Stimulated activated memory B cell treated with anti-CD40 and anti-IgM and Interleukin-4, amounts not matched to agents 10 μg/mL and 1 μg/mL and 100 μg/mL, for 72 hours (primary cell): Measurements from ENCODE around the gene EYS.
"Not testable (repeated sequence)": the region's sequence is repeated elsewhere in the genome, so short reads cannot be mapped to it uniquely, and the experiment has no call there.

Experiments
- ATAC-seq: fragments of 150-1000 bp; cut with Tn5 transposase; 2 replicates; pipeline ENCODE4 v1.10.0; 2021
- H3K27ac Mint-ChIP-seq: one replicate; pipeline ENCODE4 v1.8.0; 2022; ENCODE audit warnings: mild to moderate bottlenecking, mixed read lengths
- H3K27me3 Mint-ChIP-seq: one replicate; pipeline ENCODE4 v1.8.0; 2022; ENCODE audit warnings: mixed read lengths
- H3K36me3 Mint-ChIP-seq: one replicate; pipeline ENCODE4 v1.8.0; 2022; ENCODE audit warnings: mixed read lengths
- H3K4me1 Mint-ChIP-seq: one replicate; pipeline ENCODE4 v1.8.0; 2022; ENCODE audit warnings: mixed read lengths
- H3K4me3 Mint-ChIP-seq: one replicate; pipeline ENCODE4 v1.8.0; 2022; ENCODE audit warnings: mild to moderate bottlenecking, moderate library complexity, mixed read lengths
- H3K9me3 Mint-ChIP-seq: one replicate; pipeline ENCODE4 v1.8.0; 2022; ENCODE audit warnings: mixed read lengths

EYS gene

DNA sequence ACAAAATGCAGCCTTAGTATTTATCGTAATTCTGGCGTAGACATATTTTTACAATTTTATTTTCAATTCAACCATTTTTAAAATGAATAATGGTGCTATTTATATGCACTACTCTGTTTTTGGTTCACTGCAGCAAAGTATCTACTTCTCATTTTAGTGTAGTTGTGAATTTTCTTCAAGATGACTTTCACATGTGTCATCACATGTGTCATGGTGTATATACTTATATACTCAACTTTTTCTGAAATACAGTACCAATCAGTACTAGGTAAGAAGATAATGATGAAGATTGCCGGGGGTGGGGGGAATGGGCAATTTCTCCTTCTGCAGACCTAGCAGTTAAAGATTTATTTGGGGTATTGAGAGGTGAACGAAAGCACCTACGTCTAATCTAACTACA, 1436.9 kb downstream of the EYS start:
- Mint-ChIP-seq H3K36me3 (no peaks in the 10 kb centered on the region), H3K4me3 (no peak overlapping the region), H3K4me1 (no peaks in the 10 kb centered on the region), H3K27ac (no peak overlapping the region), H3K27me3 (no peaks in the 10 kb centered on the region), H3K9me3 (peaks cover 3% of the 10 kb centered on the region)
- ATAC-seq, result no peak

DNA sequence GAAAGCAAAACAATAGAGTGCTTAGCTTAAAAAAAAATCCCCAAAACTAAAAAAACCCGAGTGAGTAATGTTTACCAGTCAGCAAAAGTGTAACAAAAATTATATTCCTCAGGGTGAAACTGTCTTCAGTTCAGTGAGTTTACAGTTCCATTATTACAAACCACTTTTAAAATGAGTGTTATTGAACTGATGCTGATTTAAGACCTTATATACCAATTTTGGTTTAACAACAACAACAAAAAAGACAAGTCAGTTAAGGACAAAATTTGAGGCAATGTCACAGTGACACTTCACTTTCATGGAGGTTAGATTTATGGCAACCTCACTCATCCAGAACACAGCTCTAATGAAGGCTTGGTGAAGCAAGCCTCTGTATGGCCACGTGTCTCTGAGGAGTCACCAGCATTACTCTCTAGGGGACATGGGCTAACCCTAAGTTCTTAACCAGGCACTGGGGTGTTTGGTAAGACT, 1440.6 kb downstream of the EYS start:
- H3K27me3 Mint-ChIP-seq, result no peaks in the 10 kb centered on the region

GRCh38 chr6:64263778-64264177, 1443.2 kb downstream of the EYS start:
- H3K27me3 Mint-ChIP-seq, result no peaks in the 10 kb centered on the region

More for the DNA sequence above, 1440.6 kb downstream of the EYS start:
- H3K4me3 Mint-ChIP-seq, result no peak overlapping the region
- peaks cover 3% of the 10 kb centered on the region for H3K9me3 Mint-ChIP-seq
- no peak for ATAC-seq
- no peaks in the 10 kb centered on the region for H3K4me1 Mint-ChIP-seq
- no peaks in the 10 kb centered on the region for H3K36me3 Mint-ChIP-seq
- H3K27ac Mint-ChIP-seq, result no peak overlapping the region

GRCh38 chr6:64259372-64259771, 1447.7 kb downstream of the EYS start:
- Mint-ChIP-seq H3K27ac (no peak overlapping the region), H3K4me3 (no peak overlapping the region), H3K4me1 (no peaks in the 10 kb centered on the region), H3K27me3 (no peaks in the 10 kb centered on the region), H3K36me3 (no peaks in the 10 kb centered on the region), H3K9me3 (peaks cover 2% of the 10 kb centered on the region)
- ATAC-seq, result no peak

More at GRCh38 chr6:64263778-64264177, 1443.2 kb downstream of the EYS start:
- ATAC-seq, result no peak
- no peaks in the 10 kb centered on the region for H3K36me3 Mint-ChIP-seq
- H3K27ac Mint-ChIP-seq, result no peak overlapping the region
- H3K9me3 Mint-ChIP-seq, result peaks cover 3% of the 10 kb centered on the region
- no peak overlapping the region for H3K4me3 Mint-ChIP-seq
- H3K4me1 Mint-ChIP-seq, result no peaks in the 10 kb centered on the region

DNA sequence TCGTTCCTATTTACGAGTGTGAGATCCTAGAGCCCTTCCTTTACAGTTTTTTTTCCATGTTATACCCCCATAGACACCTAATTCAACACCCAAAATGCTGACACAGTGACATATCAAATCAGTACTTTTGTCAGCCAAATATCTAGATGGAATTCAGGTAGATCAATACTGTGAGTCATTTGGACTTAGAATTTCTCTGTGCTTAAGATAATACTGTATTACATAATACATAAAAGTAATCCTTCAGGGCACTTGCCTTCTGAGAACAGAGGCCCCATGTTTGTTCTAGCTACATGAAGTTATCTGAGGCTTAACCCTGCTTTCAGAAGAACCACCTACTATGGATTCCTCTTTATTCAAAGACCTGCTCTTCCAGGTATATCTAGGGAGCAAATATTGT, 1448.3 kb downstream of the EYS start:
- Mint-ChIP-seq H3K27me3 (no peaks in the 10 kb centered on the region), H3K4me3 (no peak overlapping the region), H3K9me3 (peaks cover 2% of the 10 kb centered on the region), H3K27ac (no peak overlapping the region), H3K4me1 (no peaks in the 10 kb centered on the region), H3K36me3 (no peaks in the 10 kb centered on the region)
- ATAC-seq, result no peak

GRCh38 chr6:64258302-64258701, 1448.7 kb downstream of the EYS start:
- H3K4me3 Mint-ChIP-seq, result no peak overlapping the region

GRCh38 chr6:64257586-64257985, 1449.4 kb downstream of the EYS start:
- no peaks in the 10 kb centered on the region for H3K36me3 Mint-ChIP-seq

More at GRCh38 chr6:64258302-64258701, 1448.7 kb downstream of the EYS start:
- Mint-ChIP-seq H3K27ac (no peak overlapping the region), H3K36me3 (no peaks in the 10 kb centered on the region), H3K27me3 (no peaks in the 10 kb centered on the region), H3K9me3 (peaks cover 2% of the 10 kb centered on the region), H3K4me1 (no peaks in the 10 kb centered on the region)
- ATAC-seq, result no peak

GRCh38 chr6:64256483-64256882, 1450.5 kb downstream of the EYS start:
- H3K9me3 Mint-ChIP-seq, result peaks cover 2% of the 10 kb centered on the region
- no peaks in the 10 kb centered on the region for H3K4me1 Mint-ChIP-seq
- ATAC-seq, result no peak
- H3K27ac Mint-ChIP-seq, result no peak overlapping the region
- no peak overlapping the region for H3K4me3 Mint-ChIP-seq
- no peaks in the 10 kb centered on the region for H3K36me3 Mint-ChIP-seq
- H3K27me3 Mint-ChIP-seq, result no peaks in the 10 kb centered on the region

More at GRCh38 chr6:64257586-64257985, 1449.4 kb downstream of the EYS start:
- H3K27me3 Mint-ChIP-seq, result no peaks in the 10 kb centered on the region
- no peaks in the 10 kb centered on the region for H3K4me1 Mint-ChIP-seq
- no peak overlapping the region for H3K27ac Mint-ChIP-seq
- ATAC-seq, result no peak
- peaks cover 2% of the 10 kb centered on the region for H3K9me3 Mint-ChIP-seq
- no peak overlapping the region for H3K4me3 Mint-ChIP-seq

- H3K4me1 Mint-ChIP-seq, result no peaks in the 10 kb centered on the region
- no peak overlapping the region for H3K4me3 Mint-ChIP-seq
- no peak for ATAC-seq
- no peaks in the 10 kb centered on the region for H3K27me3 Mint-ChIP-seq
- no peak overlapping the region for H3K27ac Mint-ChIP-seq
- peaks cover 2% of the 10 kb centered on the region for H3K9me3 Mint-ChIP-seq
- H3K36me3 Mint-ChIP-seq, result no peaks in the 10 kb centered on the region
These were observed 1452.0 kb downstream of the EYS start for GRCh38 chr6:64255000-64255399.

DNA sequence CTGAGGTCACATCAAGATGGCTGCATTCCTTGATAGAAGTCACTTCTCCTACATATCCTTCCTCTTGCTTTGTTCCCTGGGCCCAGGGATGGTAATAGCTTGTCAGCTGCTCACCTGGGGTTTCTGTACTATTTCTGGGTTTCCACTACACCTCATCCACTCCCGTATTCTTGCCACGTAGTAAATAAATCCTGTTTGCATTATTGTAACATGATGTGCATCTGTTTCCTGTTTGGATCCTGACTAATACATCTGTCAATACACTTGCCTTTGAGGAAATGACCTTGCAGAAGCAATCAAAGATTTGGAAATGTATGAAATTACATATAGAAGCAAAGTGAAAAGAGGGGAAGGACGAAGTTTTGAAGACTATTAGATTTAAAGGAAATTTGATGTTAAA, 1452.5 kb downstream of the EYS start:
- ATAC-seq, result no peak
- H3K4me1 Mint-ChIP-seq, result no peaks in the 10 kb centered on the region
- no peaks in the 10 kb centered on the region for H3K36me3 Mint-ChIP-seq
- no peak overlapping the region for H3K27ac Mint-ChIP-seq
- H3K4me3 Mint-ChIP-seq, result no peak overlapping the region
- H3K9me3 Mint-ChIP-seq, result peaks cover 2% of the 10 kb centered on the region
- no peaks in the 10 kb centered on the region for H3K27me3 Mint-ChIP-seq

GRCh38 chr6:64252256-64252655, 1454.8 kb downstream of the EYS start:
- no peak for ATAC-seq
- Mint-ChIP-seq H3K27me3 (no peaks in the 10 kb centered on the region), H3K4me3 (no peak overlapping the region), H3K9me3 (peaks cover 8% of the 10 kb centered on the region), H3K36me3 (no peaks in the 10 kb centered on the region), H3K4me1 (no peaks in the 10 kb centered on the region), H3K27ac (no peak overlapping the region)

- Mint-ChIP-seq H3K27ac (no peak overlapping the region), H3K36me3 (no peaks in the 10 kb centered on the region), H3K9me3 (peaks cover 6% of the 10 kb centered on the region), H3K4me3 (no peak overlapping the region), H3K27me3 (no peaks in the 10 kb centered on the region), H3K4me1 (no peaks in the 10 kb centered on the region)
- no peak for ATAC-seq
These were observed 1456.9 kb downstream of the EYS start for GRCh38 chr6:64250126-64250525.

- H3K9me3 Mint-ChIP-seq, result peaks cover 6% of the 10 kb centered on the region
- no peaks in the 10 kb centered on the region for H3K4me1 Mint-ChIP-seq
These were observed 1457.9 kb downstream of the EYS start for GRCh38 chr6:64249115-64249514.

GRCh38 chr6:64243618-64244017, 1463.4 kb downstream of the EYS start:
- ATAC-seq, result no peak
- Mint-ChIP-seq H3K27ac (no peak overlapping the region), H3K36me3 (no peaks in the 10 kb centered on the region), H3K27me3 (no peaks in the 10 kb centered on the region), H3K4me3 (no peak overlapping the region), H3K9me3 (peaks cover 15% of the 10 kb centered on the region), H3K4me1 (no peaks in the 10 kb centered on the region)

More at GRCh38 chr6:64249115-64249514, 1457.9 kb downstream of the EYS start:
- H3K27ac Mint-ChIP-seq, result no peak overlapping the region
- no peak overlapping the region for H3K4me3 Mint-ChIP-seq
- no peaks in the 10 kb centered on the region for H3K27me3 Mint-ChIP-seq
- H3K36me3 Mint-ChIP-seq, result no peaks in the 10 kb centered on the region
- no peak for ATAC-seq

DNA sequence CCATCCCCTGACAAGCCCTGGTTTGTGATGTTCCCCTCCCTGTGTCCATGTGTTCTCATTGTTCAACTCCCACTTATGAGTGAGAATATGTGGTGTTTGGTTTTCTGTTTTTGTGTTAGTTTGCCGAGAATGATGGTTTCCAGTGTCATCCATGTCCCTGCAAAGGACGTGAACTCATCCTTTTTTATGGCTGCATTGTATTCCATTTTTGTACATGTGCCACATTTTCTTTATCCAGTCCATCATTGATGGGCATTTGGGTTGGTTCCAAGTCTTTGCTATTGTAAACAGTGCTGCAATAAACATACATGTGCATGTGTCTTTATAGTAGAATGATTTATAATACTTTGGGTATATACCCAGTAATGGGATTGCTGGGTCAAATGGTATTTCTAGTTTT, 1468.1 kb downstream of the EYS start:
- H3K4me1 Mint-ChIP-seq, ATAC-seq, H3K36me3 Mint-ChIP-seq, H3K27ac Mint-ChIP-seq, H3K9me3 Mint-ChIP-seq, H3K4me3 Mint-ChIP-seq, H3K27me3 Mint-ChIP-seq: not testable (repeated sequence)

GRCh38 chr6:64238071-64238470, 1469.0 kb downstream of the EYS start:
- H3K4me1 Mint-ChIP-seq, result no peaks in the 10 kb centered on the region
- H3K9me3 Mint-ChIP-seq, result peaks cover 9% of the 10 kb centered on the region
- H3K4me3 Mint-ChIP-seq, result no peak overlapping the region
- no peak for ATAC-seq
- H3K27ac Mint-ChIP-seq, result no peak overlapping the region
- no peaks in the 10 kb centered on the region for H3K27me3 Mint-ChIP-seq
- H3K36me3 Mint-ChIP-seq, result no peaks in the 10 kb centered on the region

- Mint-ChIP-seq H3K4me3 (no peak overlapping the region), H3K27ac (no peak overlapping the region), H3K4me1 (no peaks in the 10 kb centered on the region), H3K9me3 (peaks cover under 1% of the 10 kb centered on the region), H3K27me3 (no peaks in the 10 kb centered on the region), H3K36me3 (no peaks in the 10 kb centered on the region)
- ATAC-seq, result no peak
These were observed 1473.3 kb downstream of the EYS start for GRCh38 chr6:64233746-64234145.
